SK-N-SH treated with all-trans-retinoic acid at 6 μM for 48 hours (cell line): ENCODE data around the gene CCDC107.

Experiments
- ATAC-seq: fragments of 200-7000 bp; cut with Tn5 transposase; 3 replicates; pipeline ENCODE4 v1.9.1; 2020; ENCODE audit warnings: mild to moderate bottlenecking, moderate library complexity
- ARNTL ChIP-seq: fragments of 450-650 bp; formaldehyde crosslinking; IDR thresholded peaks from 2 replicates; pipeline ENCODE4 v1.5.0; 2020; ENCODE audit warnings: low read depth, mild to moderate bottlenecking, moderate library complexity, borderline replicate concordance
- BACH2 ChIP-seq: fragments of 250-450 bp; sonication (Bioruptor Pico); IDR thresholded peaks from 2 replicates; pipeline ENCODE4 v1.9.0; 2021; ENCODE audit warnings: mild to moderate bottlenecking, borderline replicate concordance
- CSDC2 ChIP-seq: fragments of 250-450 bp; sonication (Bioruptor Pico); IDR thresholded peaks from 2 replicates; pipeline ENCODE4 v1.5.0; 2020; ENCODE audit warnings: mild to moderate bottlenecking, moderate library complexity
- CSRNP3 ChIP-seq: fragments of 250-450 bp; sonication (Bioruptor Pico); IDR thresholded peaks from 2 replicates; pipeline ENCODE4 v1.5.1; 2021; ENCODE audit warnings: mild to moderate bottlenecking, moderate library complexity
- ESRRG ChIP-seq: fragments of 250-450 bp; sonication (Bioruptor Pico); IDR thresholded peaks from 2 replicates; pipeline ENCODE4 v1.6.1; 2021; ENCODE audit warnings: mild to moderate bottlenecking
- GLIS3 ChIP-seq: fragments of 250-450 bp; sonication (Bioruptor Pico); IDR thresholded peaks from 2 replicates; pipeline ENCODE4 v1.5.0; 2020; ENCODE audit warnings: mild to moderate bottlenecking, moderate library complexity
- ISL1 ChIP-seq: fragments of 250-450 bp; sonication (Bioruptor Pico); IDR thresholded peaks from 2 replicates; pipeline ENCODE4 v2.1.2; 2022; ENCODE audit warnings: mild to moderate bottlenecking, moderate library complexity
- OSR1 ChIP-seq: fragments of 250-450 bp; sonication (Bioruptor Pico); IDR thresholded peaks from 2 replicates; pipeline ENCODE4 v1.8.0; 2022; ENCODE audit warnings: moderate library complexity, mild to moderate bottlenecking, inconsistent platforms
- POU6F1 ChIP-seq: fragments of 250-450 bp; sonication (Bioruptor Pico); IDR thresholded peaks from 2 replicates; pipeline ENCODE4 v1.8.0; 2021; ENCODE audit warnings: low read depth, mild to moderate bottlenecking, moderate library complexity, borderline replicate concordance
- PPARA ChIP-seq: fragments of 250-450 bp; sonication (Bioruptor Pico); IDR thresholded peaks from 2 replicates; pipeline ENCODE4 v1.5.0; 2020; ENCODE audit warnings: mild to moderate bottlenecking, borderline replicate concordance
- RARB ChIP-seq: fragments of 250-450 bp; sonication (Bioruptor Pico); IDR thresholded peaks from 2 replicates; pipeline ENCODE4 v1.8.0; 2021; ENCODE audit warnings: mild to moderate bottlenecking, moderate library complexity
- SNAI2 ChIP-seq: fragments of 250-450 bp; sonication (Bioruptor Pico); IDR thresholded peaks from 2 replicates; pipeline ENCODE4 v1.5.0; 2020; ENCODE audit warnings: mild to moderate bottlenecking, moderate library complexity
- TCF4 ChIP-seq: fragments of 250-450 bp; sonication (Bioruptor Pico); IDR thresholded peaks from 2 replicates; pipeline ENCODE4 v1.8.0; 2021; ENCODE audit warnings: mild to moderate bottlenecking, moderate library complexity, borderline replicate concordance
- TOX ChIP-seq: fragments of 250-450 bp; sonication (Bioruptor Pico); IDR thresholded peaks from 2 replicates; pipeline ENCODE4 v1.8.0; 2021; ENCODE audit warnings: mild to moderate bottlenecking, moderate library complexity, borderline replicate concordance
- TSHZ2 ChIP-seq: fragments of 250-450 bp; sonication (Bioruptor Pico); IDR thresholded peaks from 2 replicates; pipeline ENCODE4 v1.5.0; 2020; ENCODE audit warnings: mild to moderate bottlenecking, moderate library complexity
- ZC3H10 ChIP-seq: fragments of 250-450 bp; sonication (Bioruptor Pico); IDR thresholded peaks from 2 replicates; pipeline ENCODE4 v1.5.1; 2021; ENCODE audit warnings: mild to moderate bottlenecking, moderate library complexity
- ZFP3 ChIP-seq: fragments of 250-450 bp; sonication (Bioruptor Pico); IDR thresholded peaks from 2 replicates; pipeline ENCODE4 v1.5.0; 2020; ENCODE audit warnings: mild to moderate bottlenecking, moderate library complexity
- ZFP30 ChIP-seq: fragments of 450-650 bp; formaldehyde crosslinking; IDR thresholded peaks from 2 replicates; pipeline ENCODE4 v1.5.0; 2022; ENCODE audit warnings: mild to moderate bottlenecking, moderate library complexity
- ZNF565 ChIP-seq: fragments of 450-650 bp; formaldehyde crosslinking; conservative IDR thresholded peaks from 2 replicates; pipeline ENCODE4 v1.5.0; 2020; ENCODE audit warnings: low read depth, mild to moderate bottlenecking, moderate library complexity
- ZNF70 ChIP-seq: fragments of 450-650 bp; formaldehyde crosslinking; IDR thresholded peaks from 2 replicates; pipeline ENCODE4 v1.5.0; 2020; ENCODE audit warnings: mild to moderate bottlenecking, moderate library complexity
- ZNF8 ChIP-seq: fragments of 450-650 bp; formaldehyde crosslinking; IDR thresholded peaks from 2 replicates; pipeline ENCODE4 v1.5.0; 2020; ENCODE audit warnings: mild to moderate bottlenecking, moderate library complexity
- TF ChIP-seq, protein P1 (sequence below): fragments of 250-450 bp; sonication (Bioruptor Pico); IDR thresholded peaks from 2 replicates; pipeline ENCODE4 v1.5.1; 2020; ENCODE audit warnings: low read depth, mild to moderate bottlenecking, moderate library complexity
- TF ChIP-seq, protein P2 (sequence below): fragments of 250-450 bp; sonication (Bioruptor Pico); IDR thresholded peaks from 2 replicates; pipeline ENCODE4 v1.8.0; 2020; ENCODE audit warnings: mild to moderate bottlenecking, moderate library complexity, borderline replicate concordance

Gene CCDC107

GRCh38 chr9:35696520-35697215 is 38.6 kb downstream of the CCDC107 start:
- TF ChIP-seq ARNTL (CRISPR knock-in tag) (no peak), TOX (no peak), OSR1 (no peak), BACH2 (CRISPR knock-in tag) (no peak), ISL1 (CRISPR knock-in tag) (no peak), ESRRG (no peak), ZNF565 (CRISPR knock-in tag) (no peak), ZNF8 (no peak)
- peak; percentile 82 for ATAC-seq

DNA sequence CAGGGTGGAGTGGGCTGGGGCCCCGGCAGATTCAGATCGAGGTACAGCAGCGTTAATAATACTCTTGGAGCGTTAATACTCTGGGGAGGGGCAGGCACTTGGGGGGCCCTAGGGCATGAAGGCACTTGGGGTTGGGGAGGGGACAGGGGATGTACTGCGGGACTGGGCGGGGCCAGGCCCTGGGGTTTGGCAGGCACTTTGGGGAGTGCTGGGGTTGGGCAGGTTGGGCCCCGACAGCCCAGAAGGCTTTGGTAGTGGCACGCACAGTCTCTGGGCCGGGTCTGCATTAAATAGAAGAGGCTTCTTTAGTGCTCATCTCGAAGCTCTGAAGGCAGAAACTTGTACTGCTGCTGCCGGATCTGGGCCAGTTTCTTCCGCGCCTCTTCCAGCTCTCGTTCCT is 39.4 kb downstream of the CCDC107 start:
- no peak for ATAC-seq
- TF ChIP-seq TSHZ2 (no peak), SNAI2 (no peak), ESRRG (no peak), CSDC2 (CRISPR knock-in tag) (no peak), TCF4 (CRISPR knock-in tag) (no peak), PPARA (no peak), OSR1 (no peak), TOX (no peak), ZFP30 (no peak), ZNF565 (CRISPR knock-in tag) (no peak), ISL1 (CRISPR knock-in tag) (no peak), ZNF70 (CRISPR knock-in tag) (no peak), ZC3H10 (CRISPR knock-in tag) (no peak), BACH2 (CRISPR knock-in tag) (no peak), ZNF8 (no peak), RARB (CRISPR knock-in tag) (no peak)
- TF ChIP-seq, protein P1, sequence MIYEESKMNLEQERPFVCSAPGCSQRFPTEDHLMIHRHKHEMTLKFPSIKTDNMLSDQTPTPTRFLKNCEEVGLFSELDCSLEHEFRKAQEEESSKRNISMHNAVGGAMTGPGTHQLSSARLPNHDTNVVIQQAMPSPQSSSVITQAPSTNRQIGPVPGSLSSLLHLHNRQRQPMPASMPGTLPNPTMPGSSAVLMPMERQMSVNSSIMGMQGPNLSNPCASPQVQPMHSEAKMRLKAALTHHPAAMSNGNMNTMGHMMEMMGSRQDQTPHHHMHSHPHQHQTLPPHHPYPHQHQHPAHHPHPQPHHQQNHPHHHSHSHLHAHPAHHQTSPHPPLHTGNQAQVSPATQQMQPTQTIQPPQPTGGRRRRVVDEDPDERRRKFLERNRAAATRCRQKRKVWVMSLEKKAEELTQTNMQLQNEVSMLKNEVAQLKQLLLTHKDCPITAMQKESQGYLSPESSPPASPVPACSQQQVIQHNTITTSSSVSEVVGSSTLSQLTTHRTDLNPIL, result no peak
- TF ChIP-seq, protein P2, sequence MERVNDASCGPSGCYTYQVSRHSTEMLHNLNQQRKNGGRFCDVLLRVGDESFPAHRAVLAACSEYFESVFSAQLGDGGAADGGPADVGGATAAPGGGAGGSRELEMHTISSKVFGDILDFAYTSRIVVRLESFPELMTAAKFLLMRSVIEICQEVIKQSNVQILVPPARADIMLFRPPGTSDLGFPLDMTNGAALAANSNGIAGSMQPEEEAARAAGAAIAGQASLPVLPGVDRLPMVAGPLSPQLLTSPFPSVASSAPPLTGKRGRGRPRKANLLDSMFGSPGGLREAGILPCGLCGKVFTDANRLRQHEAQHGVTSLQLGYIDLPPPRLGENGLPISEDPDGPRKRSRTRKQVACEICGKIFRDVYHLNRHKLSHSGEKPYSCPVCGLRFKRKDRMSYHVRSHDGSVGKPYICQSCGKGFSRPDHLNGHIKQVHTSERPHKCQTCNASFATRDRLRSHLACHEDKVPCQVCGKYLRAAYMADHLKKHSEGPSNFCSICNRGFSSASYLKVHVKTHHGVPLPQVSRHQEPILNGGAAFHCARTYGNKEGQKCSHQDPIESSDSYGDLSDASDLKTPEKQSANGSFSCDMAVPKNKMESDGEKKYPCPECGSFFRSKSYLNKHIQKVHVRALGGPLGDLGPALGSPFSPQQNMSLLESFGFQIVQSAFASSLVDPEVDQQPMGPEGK (CRISPR knock-in tag), result no peak

DNA sequence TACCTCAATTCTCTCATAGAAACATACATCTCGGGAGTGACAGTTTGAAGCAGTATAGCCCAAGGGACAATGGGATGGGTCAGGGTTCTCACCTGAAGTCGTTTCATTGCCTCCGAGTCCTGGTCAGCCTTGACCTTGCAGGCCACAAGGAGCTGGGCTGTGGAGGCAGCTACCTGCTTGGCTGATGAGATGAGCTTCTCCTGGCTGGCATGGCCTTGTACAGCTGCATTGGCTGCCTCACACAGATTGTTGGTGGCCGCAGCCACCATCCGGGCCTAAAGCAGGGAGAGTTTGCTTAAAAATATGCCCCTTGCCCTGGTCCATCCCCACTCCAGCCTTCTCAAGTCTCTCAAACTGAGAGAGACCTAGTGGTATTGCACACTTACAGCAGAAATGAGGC is 40.1 kb downstream of the CCDC107 start:
- no peak for ATAC-seq
- TF ChIP-seq ZFP3 (CRISPR knock-in tag) (no peak), TOX (no peak), ZC3H10 (CRISPR knock-in tag) (no peak), OSR1 (no peak), SNAI2 (no peak), POU6F1 (CRISPR knock-in tag) (no peak), CSRNP3 (CRISPR knock-in tag) (no peak), BACH2 (CRISPR knock-in tag) (no peak), ISL1 (CRISPR knock-in tag) (no peak), TSHZ2 (no peak), GLIS3 (CRISPR knock-in tag) (no peak), ARNTL (CRISPR knock-in tag) (no peak), TCF4 (CRISPR knock-in tag) (no peak), ZNF8 (no peak), ZNF565 (CRISPR knock-in tag) (no peak), ZFP30 (no peak), RARB (CRISPR knock-in tag) (no peak), CSDC2 (CRISPR knock-in tag) (no peak), ESRRG (no peak)
- TF ChIP-seq, protein P1, result no peak
